Esophagus mucosa (tissue), 1 donor: Measurements from ENCODE around the gene MYMK. TPM values are rescaled to one million over a fixed set of nuclear protein-coding genes. Genes with fewer than 3 reads are reported as not detected.

Experiments
- ATAC-seq: fragments of 200-7000 bp; cut with Tn5 transposase; one replicate; pipeline ENCODE4 v1.9.1; 2020
- total RNA-seq: library from RNA; stranded (reverse); gene quantifications from one replicate; pipeline ENCODE4 v1.2.4, GENCODE V29; 2023
- donor health status: DM: yes; HTN: yes; CAD: no.

The MYMK gene
- total RNA-seq, 1 donor from 2014 or later, result not detected

GRCh38 chr9:133534346-133535291, 9.9 kb upstream of the MYMK start, which contains the start of gene ADAMTSL2:
Gene ADAMTSL2 (plus strand): TSS chr9:133534704. CDS start chr9:133536713, 2,009 bp downstream.
- no peak for ATAC-seq

- no peak for ATAC-seq
Measured at GRCh38 chr9:133533857-133534256, 9.1 kb upstream of the MYMK start.

- ATAC-seq, result peak; percentile 56
Measured at GRCh38 chr9:133532937-133533668, 8.3 kb upstream of the MYMK start.

GRCh38 chr9:133531293-133531692, 6.5 kb upstream of the MYMK start:
- no peak for ATAC-seq

GRCh38 chr9:133529874-133530273, 5.1 kb upstream of the MYMK start:
- ATAC-seq, result no peak

- ATAC-seq, result no peak
Measured at GRCh38 chr9:133529457-133529856, 4.7 kb upstream of the MYMK start.

- ATAC-seq, result no peak
Measured at GRCh38 chr9:133528876-133529241, 4.1 kb upstream of the MYMK start.

- ATAC-seq, result no peak
Measured at GRCh38 chr9:133528001-133528875, 3.5 kb upstream of the MYMK start.

- ATAC-seq, result no peak
Measured at GRCh38 chr9:133527444-133527920, 2.7 kb upstream of the MYMK start.

GRCh38 chr9:133526721-133527321, 2.1 kb upstream of the MYMK start:
- ATAC-seq, result no peak

- no peak for ATAC-seq
Measured at GRCh38 chr9:133525677-133526076, 918 bp upstream of the MYMK start.

GRCh38 chr9:133524146-133524545, 613 bp downstream of the MYMK start:
- no peak for ATAC-seq

- ATAC-seq, result no peak
Measured at GRCh38 chr9:133523106-133523505, 1.7 kb downstream of the MYMK start.

GRCh38 chr9:133522073-133522910, 2.5 kb downstream of the MYMK start:
- ATAC-seq, result no peak

GRCh38 chr9:133521122-133522072, 3.4 kb downstream of the MYMK start:
- no peak for ATAC-seq

- no peak for ATAC-seq
Measured at GRCh38 chr9:133520121-133520835, 4.5 kb downstream of the MYMK start.

GRCh38 chr9:133519693-133520092, 5.1 kb downstream of the MYMK start:
- peak; percentile 5 for ATAC-seq

GRCh38 chr9:133518706-133519449, 5.9 kb downstream of the MYMK start:
- ATAC-seq, result no peak
